Measurements from ENCODE around the gene SPINK1.
"Not testable (repeated sequence)": the region's sequence is repeated elsewhere in the genome, so short reads cannot be mapped to it uniquely, and the experiment has no call there.

The SPINK1 gene

DNA sequence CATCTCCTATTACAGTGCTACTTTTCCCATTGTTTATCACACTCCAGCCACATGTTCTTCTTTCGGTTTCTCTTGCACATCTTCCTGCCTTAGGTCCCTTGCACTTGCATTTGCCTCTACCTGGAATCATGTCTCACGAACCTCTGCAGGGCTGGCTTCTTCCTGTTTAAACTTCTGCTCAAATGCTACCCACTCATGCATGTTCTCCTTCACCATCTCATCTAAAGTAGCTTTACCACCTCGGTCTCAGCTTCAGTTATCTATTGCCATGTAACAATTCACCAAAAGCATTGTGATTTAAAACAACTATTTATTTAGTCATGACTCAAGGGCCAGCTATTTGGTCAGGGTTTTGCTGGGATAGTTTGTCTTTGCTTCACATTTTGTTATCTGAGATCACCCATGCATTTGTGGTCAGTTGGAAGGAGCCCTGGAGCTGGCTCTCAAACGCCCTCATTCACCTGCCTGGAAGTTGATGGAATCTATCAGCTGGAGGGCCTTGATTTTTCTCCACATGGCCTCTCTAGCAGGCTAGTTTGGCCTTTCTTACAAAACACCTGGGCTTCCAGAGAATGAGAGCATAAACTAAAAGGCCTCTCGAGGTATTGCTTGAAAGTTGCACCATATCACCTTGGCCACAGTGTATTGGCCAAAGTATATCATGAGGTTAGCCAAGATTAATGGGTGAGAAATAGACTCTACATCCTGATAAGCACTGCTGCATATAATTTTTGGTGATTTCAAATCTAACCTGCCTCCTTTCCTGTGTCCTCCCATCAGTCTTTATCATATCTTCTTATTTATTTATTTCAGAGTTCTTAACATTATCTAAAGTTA, 21.4 kb downstream of the SPINK1 start:
- DNase-seq (ENCODE audit: low read depth in 1 of 2, low spot score in 1 of 2) = no peak

GRCh38 chr5:147805030-147805454, 26.4 kb downstream of the SPINK1 start:
- no peak for DNase-seq (ENCODE audit: low read depth in 1 of 2, low spot score in 1 of 2)

DNA sequence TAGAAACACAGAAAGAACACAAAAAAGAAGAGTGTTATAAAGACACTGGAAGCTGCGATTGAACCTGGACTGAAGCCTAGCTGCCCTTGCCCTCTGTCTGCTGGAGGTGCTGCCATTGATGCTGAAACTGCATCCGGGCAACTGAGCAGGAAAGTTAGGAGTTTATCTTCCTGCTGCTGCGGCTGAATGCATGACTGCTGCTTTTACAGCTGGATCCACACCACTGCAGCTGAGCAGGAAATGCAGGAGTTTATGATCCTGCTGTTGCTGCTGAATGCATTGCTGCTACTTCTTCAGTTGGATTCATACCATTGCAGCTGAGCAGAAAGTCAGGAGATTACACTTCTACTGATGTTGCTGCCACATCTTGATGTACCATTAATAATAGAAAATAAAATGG, 27.1 kb downstream of the SPINK1 start:
- no peak for DNase-seq (ENCODE audit: low read depth in 1 of 2, low spot score in 1 of 2)

DNA sequence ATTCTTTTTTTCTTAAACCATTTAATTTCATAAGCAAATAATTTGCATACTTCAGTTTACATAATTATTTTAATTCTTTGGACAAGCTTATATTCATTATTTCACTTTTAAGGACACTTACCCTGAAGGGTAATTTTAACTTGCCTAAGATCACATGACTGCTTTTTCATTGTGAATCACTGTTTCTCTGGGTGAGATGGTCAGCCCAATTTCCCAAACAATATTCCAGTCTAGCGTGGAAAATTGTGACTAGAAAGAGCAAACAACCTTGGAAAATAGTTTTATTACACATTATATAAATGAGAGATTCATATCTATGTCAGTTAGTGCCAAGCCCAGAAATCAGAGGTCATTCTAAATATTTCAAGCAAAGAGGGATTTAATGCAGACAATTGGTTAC, 27.5 kb downstream of the SPINK1 start:
- no peak for DNase-seq (ENCODE audit: low read depth in 1 of 2, low spot score in 1 of 2)

DNA sequence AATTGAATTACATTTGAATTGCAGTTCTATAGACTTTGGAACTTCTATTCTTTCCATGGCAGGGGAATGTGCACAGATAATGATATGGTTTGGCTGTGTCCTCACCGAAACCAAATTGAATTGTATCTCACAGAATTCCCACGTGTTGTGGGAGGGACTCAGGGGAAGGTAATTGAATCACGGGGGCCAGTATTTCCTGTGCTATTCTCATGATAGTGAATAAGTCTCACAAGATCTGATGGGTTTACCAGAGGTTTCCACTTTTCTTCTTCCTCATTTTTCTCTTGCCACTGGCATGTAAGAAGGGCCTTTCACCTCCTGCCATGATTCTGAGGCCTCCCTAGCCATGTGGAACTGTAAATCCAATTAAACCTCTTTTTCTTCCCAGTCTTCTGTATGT, 28.3 kb downstream of the SPINK1 start:
- not testable (repeated sequence) for DNase-seq (ENCODE audit: low read depth in 1 of 2, low spot score in 1 of 2)

GRCh38 chr5:147801461-147801860, 30.0 kb downstream of the SPINK1 start:
- DNase-seq (ENCODE audit: low read depth in 1 of 2, low spot score in 1 of 2) = no peak

DNA sequence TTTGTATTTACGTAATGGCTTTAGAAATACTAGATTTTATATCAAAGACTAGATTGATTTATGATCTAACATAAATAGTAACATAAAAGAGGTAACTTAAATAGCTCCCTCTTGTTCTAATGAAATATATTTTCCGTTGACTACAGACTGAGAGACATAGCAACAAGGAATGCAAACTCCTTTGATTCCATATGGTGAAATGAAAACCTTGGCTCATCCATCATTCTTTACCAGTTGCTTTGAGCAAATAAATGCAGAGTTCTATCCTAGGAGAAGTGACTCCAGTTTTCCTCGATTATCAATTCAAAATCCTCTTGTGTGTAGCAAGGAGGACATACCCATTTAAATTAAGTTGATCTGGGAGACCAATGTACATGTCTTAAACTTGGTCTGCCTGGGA, 31.0 kb downstream of the SPINK1 start:
- DNase-seq (ENCODE audit: low read depth in 1 of 2, low spot score in 1 of 2) = no peak

DNA sequence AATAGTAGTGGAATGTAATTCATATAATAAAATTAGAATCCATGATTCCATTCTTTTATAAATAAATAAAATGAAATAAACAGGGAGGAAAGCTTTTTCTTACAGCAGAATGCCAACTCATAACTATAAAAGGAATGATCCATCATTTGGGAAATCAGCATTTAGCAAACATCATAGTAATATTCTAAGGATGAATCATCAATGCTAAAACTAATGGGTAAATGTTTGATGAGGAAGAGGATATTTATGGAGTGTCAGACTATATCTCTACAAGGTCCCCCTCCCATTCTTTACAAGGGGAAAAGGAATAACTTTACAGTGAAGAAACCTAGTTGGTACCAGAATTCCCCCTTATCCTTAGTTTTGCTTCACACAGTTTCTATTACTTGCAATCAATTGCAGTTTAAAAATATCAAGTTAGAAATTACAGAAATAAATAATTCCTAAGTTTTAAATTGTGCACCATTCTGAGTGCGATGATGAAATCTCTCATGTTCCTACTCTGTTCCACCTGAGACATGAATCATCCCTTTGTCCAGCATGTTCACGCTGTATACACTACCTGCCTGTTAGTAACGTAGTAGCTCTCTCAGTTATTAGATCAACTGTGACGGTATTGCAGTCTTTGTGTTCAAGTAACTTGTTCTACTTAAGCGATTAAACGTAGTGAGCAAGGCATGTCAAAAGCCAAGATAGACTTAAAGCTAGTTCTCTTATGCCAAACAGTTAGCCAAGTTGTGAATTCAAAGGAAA, 34.7 kb downstream of the SPINK1 start:
- no peak for DNase-seq (ENCODE audit: low read depth in 1 of 2, low spot score in 1 of 2)

DNA sequence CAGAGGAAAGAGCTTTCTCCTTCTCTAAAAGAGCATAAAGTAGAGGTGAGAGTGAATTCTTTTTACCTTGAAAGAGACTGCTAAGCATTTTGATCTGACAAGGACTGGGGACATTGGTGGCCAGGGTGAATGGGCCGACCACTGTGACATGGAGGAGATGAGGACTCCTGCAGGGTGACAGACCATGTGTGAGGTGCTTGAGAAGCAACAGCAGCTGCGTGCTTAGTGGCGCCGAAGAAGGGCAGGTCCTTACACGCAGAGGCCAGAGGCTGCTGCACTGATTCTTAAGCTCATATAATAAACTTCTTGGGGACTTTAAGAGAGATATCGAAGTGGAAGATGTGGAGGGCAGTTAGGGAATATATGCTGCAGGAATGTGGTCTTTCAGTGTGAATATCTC, 40.3 kb downstream of the SPINK1 start:
- DNase-seq (ENCODE audit: low read depth in 1 of 2, low spot score in 1 of 2) = no peak

- DNase-seq (ENCODE audit: low read depth in 1 of 2, low spot score in 1 of 2) = no peak
These were observed 41.7 kb downstream of the SPINK1 start for GRCh38 chr5:147789820-147790219.

GRCh38 chr5:147788023-147788422, 43.4 kb downstream of the SPINK1 start:
- no peak for DNase-seq (ENCODE audit: low read depth in 1 of 2, low spot score in 1 of 2)

DNA sequence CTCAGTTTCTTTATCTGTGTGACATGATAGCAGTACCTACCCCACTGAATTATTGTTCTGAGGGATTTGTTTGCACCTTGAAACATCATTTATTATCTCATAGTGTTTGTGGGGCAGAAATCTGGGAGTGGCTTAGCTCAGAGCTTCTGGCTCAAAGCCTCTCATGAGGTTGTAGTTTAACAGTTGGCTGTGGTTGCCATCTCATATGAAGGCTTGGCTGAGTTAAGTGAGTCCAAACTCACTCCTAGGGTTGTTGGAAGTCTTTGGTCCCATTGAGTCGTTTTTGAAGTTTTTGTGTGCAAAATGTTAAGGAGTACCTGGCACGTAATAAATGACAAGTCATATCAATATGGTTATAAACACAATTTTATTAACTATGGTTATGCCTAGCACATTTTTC, 45.3 kb downstream of the SPINK1 start:
- DNase-seq (ENCODE audit: low read depth in 1 of 2, low spot score in 1 of 2) = no peak

DNA sequence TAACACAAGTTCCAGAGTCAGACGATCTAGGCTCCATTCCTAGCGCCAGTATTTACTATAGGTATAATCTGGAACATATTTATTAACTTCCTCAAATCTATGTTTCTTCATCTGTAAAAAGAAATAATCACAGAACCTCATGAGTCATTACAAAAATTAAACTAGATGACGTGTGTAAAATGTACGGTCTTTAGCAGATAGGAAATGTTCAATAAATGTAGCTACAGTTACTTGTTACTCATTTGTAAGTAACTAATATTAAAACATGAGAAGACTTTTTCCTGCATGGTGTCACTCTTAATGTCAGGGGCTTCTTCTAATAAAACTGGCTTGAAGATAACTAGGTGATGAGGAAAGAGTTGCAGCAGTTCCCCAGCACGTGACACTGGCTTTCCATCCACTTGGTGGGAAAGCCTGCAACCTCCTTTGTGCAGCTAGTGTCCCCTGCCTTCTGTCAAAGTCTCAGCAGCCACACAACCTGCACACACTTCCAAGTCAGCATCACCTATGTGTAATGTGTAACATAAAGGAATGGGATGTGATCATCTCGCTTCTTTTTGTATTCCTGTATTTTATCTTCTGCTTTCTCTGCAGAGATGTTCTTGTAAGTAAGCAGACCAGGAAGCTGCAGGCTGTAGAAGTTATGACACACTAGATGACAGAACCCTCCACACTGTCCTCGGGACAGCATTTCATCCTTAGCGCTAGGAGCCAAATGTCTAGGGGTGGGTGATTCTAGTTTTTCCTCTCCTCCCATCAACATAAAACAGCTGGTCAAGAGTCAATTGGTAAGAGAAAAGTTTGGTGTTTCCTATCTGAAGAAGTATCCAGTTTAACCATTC, 47.1 kb downstream of the SPINK1 start:
- no peak for DNase-seq (ENCODE audit: low read depth in 1 of 2, low spot score in 1 of 2)

- peak; percentile 60 to 70 for DNase-seq (ENCODE audit: low read depth in 1 of 2, low spot score in 1 of 2)
These were observed 49.1 kb downstream of the SPINK1 start, which contains the start of gene JAKMIP2 for GRCh38 chr5:147782110-147783028. Gene JAKMIP2 (minus strand): TSS chr5:147782728. CDS start chr5:147671806, 110,922 bp downstream.

GRCh38 chr5:147780924-147781573, 50.4 kb downstream of the SPINK1 start:
- DNase-seq (ENCODE audit: low read depth in 1 of 2, low spot score in 1 of 2) = no peak

DNA sequence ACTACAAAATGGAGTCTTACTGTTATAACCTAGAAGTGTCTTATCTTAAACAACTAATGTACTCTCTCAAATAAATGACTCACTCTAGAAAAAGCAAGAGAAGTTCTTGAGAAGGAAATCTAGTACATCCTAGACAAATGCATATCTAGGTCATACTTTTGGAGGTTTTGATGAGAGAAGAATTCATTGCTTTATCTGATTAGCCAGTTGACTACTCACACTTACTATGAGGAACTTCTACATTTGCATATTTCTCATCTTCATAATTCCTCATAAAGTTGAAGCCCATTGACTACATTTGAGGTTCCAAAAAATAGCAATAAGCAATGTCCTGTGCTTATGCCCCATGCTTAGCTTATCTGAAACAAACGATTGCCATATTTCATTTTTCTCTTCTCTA, 51.8 kb downstream of the SPINK1 start:
- no peak for DNase-seq (ENCODE audit: low read depth in 1 of 2, low spot score in 1 of 2)

- DNase-seq (ENCODE audit: low read depth in 1 of 2, low spot score in 1 of 2) = no peak
These were observed 54.5 kb downstream of the SPINK1 start for GRCh38 chr5:147776989-147777388.
